PC-9 (cell line): ENCODE measurements around the gene PLXNA1.

ENCODE experiments used
- CTCF ChIP-seq: fragments of 200-600 bp; sonication (generic); conservative IDR thresholded peaks from 2 replicates; pipeline ENCODE4 v1.6.1; 2017; ENCODE audit warnings: mixed run types, antibody characterized with exemption, mild to moderate bottlenecking, moderate library complexity
- EZH2 ChIP-seq: fragments of 200-600 bp; sonication (generic); IDR thresholded peaks from 2 replicates; pipeline ENCODE4 v1.8.0; 2017; ENCODE audit warnings: antibody characterized with exemption, low read depth

- no peak for TF ChIP-seq CTCF
- no peak for TF ChIP-seq EZH2
Measured at GRCh38 chr3:126979046-126979628, 3.8 kb upstream of the PLXNA1 start.
